Measurements from ENCODE around the gene CRADD. TPM values are rescaled to one million over a fixed set of nuclear protein-coding genes. Genes with fewer than 3 reads are reported as not detected.

Gene CRADD
- total and polyA plus RNA-seq, 10 of the 15 experiments (the other 5 are each of a cell fraction or from before 2014, with no cell fraction given) = 7.6 to 15.5 (median 11.7) TPM

DNA sequence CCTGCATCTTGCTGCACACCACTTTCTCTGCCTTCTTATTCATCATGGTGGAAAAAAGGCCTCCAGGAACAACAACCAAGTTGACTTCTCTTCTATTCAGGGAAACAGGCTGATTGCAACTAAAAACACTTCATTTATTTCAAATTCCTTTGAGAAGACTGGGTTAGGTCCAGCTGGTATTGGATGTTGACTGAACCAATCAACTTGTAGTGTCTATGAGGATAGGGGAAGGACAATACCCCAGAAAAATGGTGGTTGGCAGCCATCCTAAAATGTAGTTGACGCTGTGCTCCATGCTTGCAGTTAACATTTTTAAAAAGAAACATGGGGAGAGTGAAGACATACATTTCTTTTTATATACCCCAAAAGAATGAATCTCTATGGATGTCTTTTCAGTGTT lies 34.4 kb upstream of the CRADD start (continued):
- TF ChIP-seq SP1 (IDR thresholded peaks at IDR 0.05; ENCODE audit: low read depth, low read length) = no peak

GRCh38 chr12:93645702-93646101 lies 31.5 kb upstream of the CRADD start:
- no peak overlapping the region for H2AFZ ChIP-seq (ENCODE audit: control insufficient read depth, low read depth, low read length)
- H3K27ac ChIP-seq (ENCODE audit: control insufficient read depth, insufficient read depth) = no peak overlapping the region
- WGBS (ENCODE audit: insufficient coverage, insufficient replicate concordance, low lambda C conversion rate, missing lambda C conversion rate) = 22% methylated on average over 1 of the region's 1 CpG
- no peaks in the 10 kb centered on the region for H3K79me2 ChIP-seq (ENCODE audit: control insufficient read depth, insufficient read depth, low read length)
- TF ChIP-seq TBL1XR1 (IDR thresholded peaks at IDR 0.05; ENCODE audit: low read depth, low read length) = no peak
- no peak for TF ChIP-seq MXI1 (IDR thresholded peaks at IDR 0.05; ENCODE audit: low read depth, low read length)
- no peak for TF ChIP-seq SUZ12 (IDR thresholded peaks at IDR 0.05; ENCODE audit: unreplicated experiment)
- TF ChIP-seq ATF7 (IDR thresholded peaks at IDR 0.05; ENCODE audit: low read depth) = no peak
- no peak for TF ChIP-seq DPF2 (IDR thresholded peaks at IDR 0.05)
- TF ChIP-seq POU2F2 (IDR thresholded peaks at IDR 0.05; ENCODE audit: borderline replicate concordance, low read depth, low read length) = no peak
- no peak for TF ChIP-seq EP300 (IDR thresholded peaks at IDR 0.05; ENCODE audit: borderline replicate concordance in 1 of 2, control insufficient read depth in 1 of 2, low read depth in 2 of 2, low read length in 2 of 2)
- TF ChIP-seq, protein P1, sequence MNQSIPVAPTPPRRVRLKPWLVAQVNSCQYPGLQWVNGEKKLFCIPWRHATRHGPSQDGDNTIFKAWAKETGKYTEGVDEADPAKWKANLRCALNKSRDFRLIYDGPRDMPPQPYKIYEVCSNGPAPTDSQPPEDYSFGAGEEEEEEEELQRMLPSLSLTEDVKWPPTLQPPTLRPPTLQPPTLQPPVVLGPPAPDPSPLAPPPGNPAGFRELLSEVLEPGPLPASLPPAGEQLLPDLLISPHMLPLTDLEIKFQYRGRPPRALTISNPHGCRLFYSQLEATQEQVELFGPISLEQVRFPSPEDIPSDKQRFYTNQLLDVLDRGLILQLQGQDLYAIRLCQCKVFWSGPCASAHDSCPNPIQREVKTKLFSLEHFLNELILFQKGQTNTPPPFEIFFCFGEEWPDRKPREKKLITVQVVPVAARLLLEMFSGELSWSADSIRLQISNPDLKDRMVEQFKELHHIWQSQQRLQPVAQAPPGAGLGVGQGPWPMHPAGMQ (IDR thresholded peaks at IDR 0.05; ENCODE audit: borderline replicate concordance) = no peak
- no peak for TF ChIP-seq CBX3 (IDR thresholded peaks at IDR 0.05; ENCODE audit: borderline replicate concordance, low read depth)
- TF ChIP-seq MEF2B (IDR thresholded peaks at IDR 0.05; ENCODE audit: partially characterized antibody, poor library complexity, severe bottlenecking) = no peak
- TF ChIP-seq RAD21 (IDR thresholded peaks at IDR 0.05; ENCODE audit: insufficient read depth, low read depth, low read length) = no peak
- TF ChIP-seq KAT2A (conservative IDR thresholded peaks at IDR 0.05; ENCODE audit: control insufficient read depth, low read depth, low read length) = no peak
- no peak for TF ChIP-seq GABPA (IDR thresholded peaks at IDR 0.05; ENCODE audit: low read depth)
- no peak for TF ChIP-seq ZZZ3 (IDR thresholded peaks at IDR 0.05; ENCODE audit: control insufficient read depth, insufficient read length, low read depth)
- no peak for TF ChIP-seq EGR1 (IDR thresholded peaks at IDR 0.05; ENCODE audit: borderline replicate concordance in 1 of 2, low read depth in 2 of 2, low read length in 2 of 2)
- TF ChIP-seq, protein P2, sequence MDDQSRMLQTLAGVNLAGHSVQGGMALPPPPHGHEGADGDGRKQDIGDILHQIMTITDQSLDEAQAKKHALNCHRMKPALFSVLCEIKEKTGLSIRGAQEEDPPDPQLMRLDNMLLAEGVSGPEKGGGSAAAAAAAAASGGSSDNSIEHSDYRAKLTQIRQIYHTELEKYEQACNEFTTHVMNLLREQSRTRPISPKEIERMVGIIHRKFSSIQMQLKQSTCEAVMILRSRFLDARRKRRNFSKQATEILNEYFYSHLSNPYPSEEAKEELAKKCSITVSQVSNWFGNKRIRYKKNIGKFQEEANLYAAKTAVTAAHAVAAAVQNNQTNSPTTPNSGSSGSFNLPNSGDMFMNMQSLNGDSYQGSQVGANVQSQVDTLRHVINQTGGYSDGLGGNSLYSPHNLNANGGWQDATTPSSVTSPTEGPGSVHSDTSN (IDR thresholded peaks at IDR 0.05; ENCODE audit: insufficient replicate concordance, low read depth, low read length) = no peak
- in situ Hi-C loops (cut with MboI) (no loop called here), intact Hi-C loops (cut with micrococcal nuclease; ENCODE audit: unreplicated experiment) (no loop called here)
- ATAC-seq (no peak), FAIRE-seq (no peak), DNase-seq (ENCODE audit: low read depth, low spot score) (no peak)
- no peak overlapping the region for H3K4me3 ChIP-seq
- peaks cover 2% of the 10 kb centered on the region; the same call in 1 of the 3 replicates for H3K9me3 ChIP-seq (replicated peaks; ENCODE audit: control insufficient read depth, insufficient read depth, low read length)
- no TSS peak for BruUV-seq (replicated peaks)
- ChIA-PET POLR2A (no interaction called here), CTCF (interaction anchor here (1.1 kb wide), 1 partner anchor 11 kb away, joined by 3 read pairs; no protein-coding TSS in a partner anchor), RAD21 (ENCODE audit: unreplicated experiment) (no interaction called here), SMC1A (ENCODE audit: uncharacterized antibody, unreplicated experiment) (no interaction called here)
- H3K4me2 ChIP-seq (ENCODE audit: control insufficient read depth, insufficient read depth) = no peak overlapping the region
- H3K9ac ChIP-seq (ENCODE audit: control insufficient read depth, insufficient read depth, low read length) = no peak overlapping the region
- no peaks in the 10 kb centered on the region for H3K36me3 ChIP-seq (ENCODE audit: control insufficient read depth in 2 of 2, insufficient read depth in 2 of 2, low read length in 1 of 2)
- H3K4me1 ChIP-seq (ENCODE audit: control insufficient read depth, insufficient read depth, low read length) = no peaks in the 10 kb centered on the region
- H4K20me1 ChIP-seq (ENCODE audit: control insufficient read depth, insufficient read depth) = no peaks in the 10 kb centered on the region
- no peaks in the 10 kb centered on the region; a peak in 1 of 4 replicates for H3K27me3 ChIP-seq (replicated peaks in 1 of 2; ENCODE audit: control insufficient read depth in 2 of 2, insufficient read depth in 2 of 2, low read length in 1 of 2)

All from GM12878 (cell line).